CD4-positive, alpha-beta T cell treated with Interleukin-2 at 100 ng/mL for 4 hours (primary cell): ENCODE measurements around the gene USP14.
"Not testable (repeated sequence)": the region's sequence is repeated elsewhere in the genome, so short reads cannot be mapped to it uniquely, and the experiment has no call there.

ENCODE experiments used
- DNase-seq: peaks from one replicate; pipeline ENCODE4 v3.0.0-alpha.2; 2020; ENCODE audit warnings: low spot score

The USP14 gene

GRCh38 chr18:158128-159036 is at the start of gene USP14:
Gene USP14 (plus strand): TSS chr18:158557. CDS start chr18:158699, 142 bp downstream.
- DNase-seq, result peak; percentile 97

- not testable (repeated sequence) for DNase-seq
These were observed 49.7 kb upstream of the USP14 start for GRCh38 chr18:108665-109063.

- DNase-seq, result peak; percentile 47
These were observed 49.0 kb upstream of the USP14 start for GRCh38 chr18:109130-109921.

- peak; percentile 10 for DNase-seq
These were observed 48.5 kb upstream of the USP14 start for GRCh38 chr18:109922-110261.

- DNase-seq, result peak; percentile 51
These were observed 47.8 kb upstream of the USP14 start for GRCh38 chr18:110351-111201.

GRCh38 chr18:111306-112014 is 46.9 kb upstream of the USP14 start:
- peak; percentile 70 for DNase-seq

- DNase-seq, result not testable (repeated sequence)
These were observed 46.2 kb upstream of the USP14 start for GRCh38 chr18:112015-112733.

- not testable (repeated sequence) for DNase-seq
These were observed 37.7 kb upstream of the USP14 start for GRCh38 chr18:120539-121260.

- DNase-seq, result no peak
These were observed 23.3 kb upstream of the USP14 start for GRCh38 chr18:135045-135444.

GRCh38 chr18:136433-136832 is 21.9 kb upstream of the USP14 start:
- DNase-seq, result peak; percentile 34

- no peak for DNase-seq
These were observed 21.0 kb upstream of the USP14 start for GRCh38 chr18:137327-137726.

GRCh38 chr18:140670-141266 is 17.6 kb upstream of the USP14 start:
- no peak for DNase-seq

- not testable (repeated sequence) for DNase-seq
These were observed 15.6 kb upstream of the USP14 start for GRCh38 chr18:142624-143296.

- DNase-seq, result no peak
These were observed 9.5 kb upstream of the USP14 start for GRCh38 chr18:148841-149240.

GRCh38 chr18:154151-154550 is 4.2 kb upstream of the USP14 start:
- DNase-seq, result no peak

- DNase-seq, result no peak
These were observed 2.7 kb upstream of the USP14 start for GRCh38 chr18:155688-156087.

GRCh38 chr18:156514-157230 is 1.7 kb upstream of the USP14 start:
- DNase-seq, result no peak

GRCh38 chr18:159037-159652 is 788 bp downstream of the USP14 start:
- DNase-seq, result no peak
